HL-60 (cell line): ENCODE measurements around the gene ADAM19.

Source experiments
- DNase-seq, 2 experiments: peaks; one replicate each; pipeline ENCODE4 v3.0.0-alpha.2; 2010 to 2020; ENCODE audit warnings: low read depth in 1 of 2, low spot score in 1 of 2
- H3K27ac ChIP-seq: fragments of 250-450 bp; sonication (Bioruptor Pico); replicated peaks from 2 replicates; pipeline ENCODE4 v1.5.1; 2020; ENCODE audit warnings: mild to moderate bottlenecking, moderate library complexity
- H3K27me3 ChIP-seq: fragments of 250-450 bp; sonication (Bioruptor Pico); 2 replicates; pipeline ENCODE4 v1.5.1; 2021; ENCODE audit warnings: mild to moderate bottlenecking, moderate library complexity; ENCODE audit not compliant: insufficient read depth, poor library complexity, severe bottlenecking
- H3K4me3 ChIP-seq: replicated peaks from 2 replicates; pipeline ENCODE4 v1.5.1; 2011; ENCODE audit warnings: mild to moderate bottlenecking, control low read depth, low read length; ENCODE audit not compliant: insufficient read depth
- GABPA ChIP-seq: IDR thresholded peaks from 2 replicates; pipeline ENCODE4 v1.6.1; 2012; ENCODE audit warnings: low read depth
- POLR2AphosphoS5 ChIP-seq: IDR thresholded peaks from 2 replicates; pipeline ENCODE4 v1.6.1; 2012; ENCODE audit warnings: low read depth
- SPI1 ChIP-seq: IDR thresholded peaks from 2 replicates; pipeline ENCODE4 v1.6.1; 2012; ENCODE audit warnings: low read depth, mild to moderate bottlenecking, borderline replicate concordance
- TF ChIP-seq, protein P1 (sequence below): IDR thresholded peaks from one replicate; pipeline ENCODE4 v1.5.1; 2011; ENCODE audit warnings: low read length, control low read depth, inconsistent platforms; ENCODE audit not compliant: insufficient read depth
- TF ChIP-seq, protein P2 (sequence below): IDR thresholded peaks from 2 replicates; pipeline ENCODE4 v1.6.1; 2012; ENCODE audit warnings: low read depth; ENCODE audit not compliant: insufficient replicate concordance

ADAM19 gene

DNA sequence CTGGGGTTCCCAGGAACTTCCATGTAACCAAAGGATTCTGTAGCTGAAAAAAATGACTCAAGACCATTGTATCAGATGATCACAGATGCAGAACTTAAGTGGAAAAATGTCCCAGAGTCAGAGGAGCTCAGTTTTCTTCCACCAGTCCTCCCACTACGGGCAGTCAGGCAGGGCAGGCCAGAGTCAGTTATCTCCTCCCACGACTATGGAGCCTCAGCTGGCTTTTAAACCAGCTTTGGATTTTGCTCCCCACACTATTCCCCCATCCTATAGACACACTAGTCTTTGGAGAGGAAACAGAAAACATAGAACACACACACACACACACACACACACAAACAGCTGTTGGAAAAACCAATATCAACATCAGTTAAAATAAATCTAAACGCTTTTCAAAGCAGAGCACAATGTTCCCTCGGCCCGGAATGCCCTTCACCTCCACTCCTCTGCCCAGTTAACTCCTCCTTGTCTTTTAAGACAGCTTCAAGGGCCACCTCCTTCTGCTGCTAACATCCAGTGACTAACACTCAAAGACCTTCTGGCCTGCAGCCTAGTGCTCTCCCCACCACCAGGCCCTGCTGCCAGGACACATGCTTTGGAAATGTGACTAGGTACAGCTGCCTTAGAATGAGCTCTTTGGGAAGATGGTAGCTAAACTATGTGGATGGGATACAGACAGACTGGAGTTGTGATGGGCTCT lies 58.8 kb downstream of the ADAM19 start:
- Histone ChIP-seq H3K27me3 (no peaks in the 10 kb centered on the region), H3K27ac (no peak overlapping the region), H3K4me3 (no peak overlapping the region)
- no peak for TF ChIP-seq GABPA
- TF ChIP-seq, protein P1, sequence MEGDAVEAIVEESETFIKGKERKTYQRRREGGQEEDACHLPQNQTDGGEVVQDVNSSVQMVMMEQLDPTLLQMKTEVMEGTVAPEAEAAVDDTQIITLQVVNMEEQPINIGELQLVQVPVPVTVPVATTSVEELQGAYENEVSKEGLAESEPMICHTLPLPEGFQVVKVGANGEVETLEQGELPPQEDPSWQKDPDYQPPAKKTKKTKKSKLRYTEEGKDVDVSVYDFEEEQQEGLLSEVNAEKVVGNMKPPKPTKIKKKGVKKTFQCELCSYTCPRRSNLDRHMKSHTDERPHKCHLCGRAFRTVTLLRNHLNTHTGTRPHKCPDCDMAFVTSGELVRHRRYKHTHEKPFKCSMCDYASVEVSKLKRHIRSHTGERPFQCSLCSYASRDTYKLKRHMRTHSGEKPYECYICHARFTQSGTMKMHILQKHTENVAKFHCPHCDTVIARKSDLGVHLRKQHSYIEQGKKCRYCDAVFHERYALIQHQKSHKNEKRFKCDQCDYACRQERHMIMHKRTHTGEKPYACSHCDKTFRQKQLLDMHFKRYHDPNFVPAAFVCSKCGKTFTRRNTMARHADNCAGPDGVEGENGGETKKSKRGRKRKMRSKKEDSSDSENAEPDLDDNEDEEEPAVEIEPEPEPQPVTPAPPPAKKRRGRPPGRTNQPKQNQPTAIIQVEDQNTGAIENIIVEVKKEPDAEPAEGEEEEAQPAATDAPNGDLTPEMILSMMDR = no peak
- no peak for TF ChIP-seq POLR2AphosphoS5
- TF ChIP-seq SPI1 = no peak
- TF ChIP-seq, protein P2, sequence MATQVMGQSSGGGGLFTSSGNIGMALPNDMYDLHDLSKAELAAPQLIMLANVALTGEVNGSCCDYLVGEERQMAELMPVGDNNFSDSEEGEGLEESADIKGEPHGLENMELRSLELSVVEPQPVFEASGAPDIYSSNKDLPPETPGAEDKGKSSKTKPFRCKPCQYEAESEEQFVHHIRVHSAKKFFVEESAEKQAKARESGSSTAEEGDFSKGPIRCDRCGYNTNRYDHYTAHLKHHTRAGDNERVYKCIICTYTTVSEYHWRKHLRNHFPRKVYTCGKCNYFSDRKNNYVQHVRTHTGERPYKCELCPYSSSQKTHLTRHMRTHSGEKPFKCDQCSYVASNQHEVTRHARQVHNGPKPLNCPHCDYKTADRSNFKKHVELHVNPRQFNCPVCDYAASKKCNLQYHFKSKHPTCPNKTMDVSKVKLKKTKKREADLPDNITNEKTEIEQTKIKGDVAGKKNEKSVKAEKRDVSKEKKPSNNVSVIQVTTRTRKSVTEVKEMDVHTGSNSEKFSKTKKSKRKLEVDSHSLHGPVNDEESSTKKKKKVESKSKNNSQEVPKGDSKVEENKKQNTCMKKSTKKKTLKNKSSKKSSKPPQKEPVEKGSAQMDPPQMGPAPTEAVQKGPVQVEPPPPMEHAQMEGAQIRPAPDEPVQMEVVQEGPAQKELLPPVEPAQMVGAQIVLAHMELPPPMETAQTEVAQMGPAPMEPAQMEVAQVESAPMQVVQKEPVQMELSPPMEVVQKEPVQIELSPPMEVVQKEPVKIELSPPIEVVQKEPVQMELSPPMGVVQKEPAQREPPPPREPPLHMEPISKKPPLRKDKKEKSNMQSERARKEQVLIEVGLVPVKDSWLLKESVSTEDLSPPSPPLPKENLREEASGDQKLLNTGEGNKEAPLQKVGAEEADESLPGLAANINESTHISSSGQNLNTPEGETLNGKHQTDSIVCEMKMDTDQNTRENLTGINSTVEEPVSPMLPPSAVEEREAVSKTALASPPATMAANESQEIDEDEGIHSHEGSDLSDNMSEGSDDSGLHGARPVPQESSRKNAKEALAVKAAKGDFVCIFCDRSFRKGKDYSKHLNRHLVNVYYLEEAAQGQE = no peak
- DNase-seq = no peak

DNA sequence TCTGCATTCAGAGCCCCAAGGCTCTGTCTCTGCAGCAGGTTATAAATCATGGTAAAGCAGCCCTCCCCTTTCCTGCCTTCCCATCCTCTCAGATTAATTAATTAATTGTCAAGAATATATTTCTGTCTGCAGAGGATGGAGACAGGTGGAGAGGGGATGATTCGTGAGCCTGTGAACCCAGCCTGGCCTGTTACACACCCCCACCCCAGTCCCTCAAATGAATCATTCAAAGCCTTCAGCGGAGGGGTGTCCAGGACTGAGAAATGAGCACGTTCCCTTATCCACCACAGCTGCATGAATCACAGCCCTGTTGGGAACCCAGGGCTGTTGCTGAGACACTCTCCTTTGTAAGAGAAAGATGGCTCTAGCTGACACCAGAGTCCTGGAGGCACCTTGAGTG lies 59.6 kb downstream of the ADAM19 start:
- Histone ChIP-seq H3K27ac (no peak overlapping the region), H3K4me3 (no peak overlapping the region), H3K27me3 (no peaks in the 10 kb centered on the region)
- TF ChIP-seq, protein P1 = no peak
- TF ChIP-seq POLR2AphosphoS5 = no peak
- TF ChIP-seq GABPA = no peak
- TF ChIP-seq, protein P2 = no peak
- TF ChIP-seq SPI1 = no peak
- DNase-seq = no peak

DNA sequence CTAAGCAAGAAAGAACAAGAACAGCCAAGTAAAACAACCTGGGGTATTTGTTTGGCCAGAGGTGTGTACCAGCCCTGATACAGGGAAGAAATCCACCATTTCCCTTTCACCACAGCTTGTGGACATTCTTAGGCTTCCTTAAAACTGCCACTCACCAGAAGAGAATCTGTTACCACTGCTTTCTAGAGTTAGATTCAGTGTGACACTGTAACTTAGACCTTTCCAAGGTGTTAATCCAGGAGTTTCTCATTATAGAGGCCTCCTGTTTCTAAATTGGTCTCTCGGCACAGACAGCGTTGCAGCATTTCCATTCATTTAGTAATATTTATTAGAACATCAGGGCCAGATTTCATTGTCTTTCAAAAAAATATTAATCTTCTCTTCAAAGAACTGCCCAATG lies 60.6 kb downstream of the ADAM19 start:
- no peak for TF ChIP-seq POLR2AphosphoS5
- no peak for TF ChIP-seq SPI1
- TF ChIP-seq, protein P2 = no peak
- TF ChIP-seq, protein P1 = no peak
- TF ChIP-seq GABPA = no peak
- Histone ChIP-seq H3K4me3 (no peak overlapping the region), H3K27ac (no peak overlapping the region), H3K27me3 (no peaks in the 10 kb centered on the region)
- no peak for DNase-seq
